HFFc6 (cell line): ENCODE data around the gene PITPNM1. TPM values are rescaled to one million over a fixed set of nuclear protein-coding genes. Genes with fewer than 3 reads are reported as not detected.

Experiments
- DNase-seq: peaks from one replicate; pipeline ENCODE4 v3.0.0-alpha.2; 2018
- H3K27ac Mint-ChIP-seq: 2 replicates; pipeline ENCODE4 v1.8.0; 2020; ENCODE audit warnings: mild to moderate bottlenecking, mixed read lengths
- H3K27me3 Mint-ChIP-seq: 2 replicates; pipeline ENCODE4 v1.8.0; 2021; ENCODE audit warnings: mild to moderate bottlenecking, moderate library complexity, mixed read lengths; ENCODE audit not compliant: insufficient read depth
- H3K36me3 Mint-ChIP-seq: 2 replicates; pipeline ENCODE4 v1.8.0; 2021; ENCODE audit warnings: low read depth, mixed read lengths
- H3K4me1 Mint-ChIP-seq: 2 replicates; pipeline ENCODE4 v1.8.0; 2020; ENCODE audit warnings: low read depth, mixed read lengths
- H3K4me3 Mint-ChIP-seq: 2 replicates; pipeline ENCODE4 v1.8.0; 2020; ENCODE audit warnings: mild to moderate bottlenecking, moderate library complexity, mixed read lengths
- H3K9me3 Mint-ChIP-seq: 2 replicates; pipeline ENCODE4 v1.8.0; 2020; ENCODE audit warnings: mild to moderate bottlenecking, mixed read lengths
- total RNA-seq, 6 experiments: library from RNA; stranded (reverse); fragmentation: NEBNext Ultra II Directional; extraction: Animal tissue kit (Norgen Biotek cat#: 25700); gene quantifications; 2 replicates in 1 of 6; 3 replicates in 5 of 6; pipeline ENCODE4 v1.2.3, GENCODE V29; 2021
- TF ChIP-seq, protein P1 (sequence below): fragments of 200-600 bp; sonication (generic); IDR thresholded peaks from 2 replicates; pipeline ENCODE4 v1.5.0; 2021; ENCODE audit warnings: antibody characterized with exemption, mild to moderate bottlenecking

PITPNM1 gene
- total RNA-seq, 6 experiments from 2014 or later: 19.6 to 30.3 (median 23.5) TPM

DNA sequence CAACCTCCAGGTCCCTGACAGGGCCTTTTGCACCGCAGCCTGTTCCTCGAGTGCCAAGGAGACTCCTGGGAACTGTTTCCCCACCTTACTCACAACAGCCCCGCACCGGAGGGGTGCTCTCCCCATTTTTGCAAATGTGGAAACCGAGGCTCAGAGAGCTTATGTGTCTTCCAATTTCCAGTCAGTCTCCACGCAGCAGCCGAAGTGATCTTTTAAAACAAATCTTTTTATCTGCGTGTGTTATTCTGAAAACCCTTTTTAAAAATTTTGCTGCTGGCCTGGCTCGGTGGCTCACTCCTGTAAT is 35.7 kb downstream of the PITPNM1 start:
- Mint-ChIP-seq H3K27me3 (peaks cover 4% of the 10 kb centered on the region), H3K9me3 (no peaks in the 10 kb centered on the region), H3K4me1 (peaks cover 12% of the 10 kb centered on the region; the same call in 1 of the 2 replicates), H3K4me3 (peak overlapping the region; percentile 87), H3K36me3 (peaks cover 4% of the 10 kb centered on the region; the same call in 1 of the 2 replicates), H3K27ac (peak overlapping the region; percentile 77)
- TF ChIP-seq, protein P1, sequence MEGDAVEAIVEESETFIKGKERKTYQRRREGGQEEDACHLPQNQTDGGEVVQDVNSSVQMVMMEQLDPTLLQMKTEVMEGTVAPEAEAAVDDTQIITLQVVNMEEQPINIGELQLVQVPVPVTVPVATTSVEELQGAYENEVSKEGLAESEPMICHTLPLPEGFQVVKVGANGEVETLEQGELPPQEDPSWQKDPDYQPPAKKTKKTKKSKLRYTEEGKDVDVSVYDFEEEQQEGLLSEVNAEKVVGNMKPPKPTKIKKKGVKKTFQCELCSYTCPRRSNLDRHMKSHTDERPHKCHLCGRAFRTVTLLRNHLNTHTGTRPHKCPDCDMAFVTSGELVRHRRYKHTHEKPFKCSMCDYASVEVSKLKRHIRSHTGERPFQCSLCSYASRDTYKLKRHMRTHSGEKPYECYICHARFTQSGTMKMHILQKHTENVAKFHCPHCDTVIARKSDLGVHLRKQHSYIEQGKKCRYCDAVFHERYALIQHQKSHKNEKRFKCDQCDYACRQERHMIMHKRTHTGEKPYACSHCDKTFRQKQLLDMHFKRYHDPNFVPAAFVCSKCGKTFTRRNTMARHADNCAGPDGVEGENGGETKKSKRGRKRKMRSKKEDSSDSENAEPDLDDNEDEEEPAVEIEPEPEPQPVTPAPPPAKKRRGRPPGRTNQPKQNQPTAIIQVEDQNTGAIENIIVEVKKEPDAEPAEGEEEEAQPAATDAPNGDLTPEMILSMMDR: no peak; the same call in 1 of the 2 replicates
- DNase-seq: no peak

DNA sequence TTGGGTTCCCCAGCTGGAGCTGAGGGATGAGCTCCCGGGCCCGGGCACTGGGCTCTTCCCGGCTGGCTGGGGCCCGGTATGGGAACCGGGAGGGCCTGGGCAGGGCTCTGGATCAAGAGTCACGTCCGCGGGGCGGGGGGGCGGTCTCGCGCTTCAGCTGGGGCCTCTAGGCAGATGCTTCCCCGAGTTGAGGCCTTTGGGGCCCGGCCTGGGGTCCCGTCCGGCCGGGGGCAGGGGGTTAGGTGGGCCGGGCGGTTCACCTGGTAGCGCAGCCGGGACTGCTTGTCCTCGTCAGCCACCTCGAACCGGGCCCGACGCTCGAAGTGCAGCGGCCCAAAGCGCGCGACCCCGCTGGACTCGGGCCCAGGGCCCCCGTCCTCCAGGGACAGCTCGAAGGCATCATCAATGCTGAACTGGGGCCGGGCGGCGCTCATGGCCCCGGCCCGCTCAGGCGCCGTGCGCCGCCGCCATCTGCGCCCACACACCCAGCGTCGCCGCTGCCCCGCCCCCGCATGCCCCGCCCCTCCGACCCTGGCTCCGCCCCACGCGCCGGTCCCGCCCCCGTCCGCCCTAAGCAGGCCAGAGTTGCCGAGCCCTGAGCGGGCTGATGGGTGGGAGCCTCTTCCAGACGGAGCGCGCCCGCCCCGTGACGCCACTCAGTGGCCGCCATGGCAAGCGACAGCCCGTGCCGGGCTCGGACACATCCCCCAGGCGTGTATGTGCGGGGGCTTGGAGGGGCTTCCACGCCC is 36.2 kb downstream of the PITPNM1 start, which contains the start of gene TMEM134:
TMEM134 (minus strand) TSS at position 493 of the 749 bp plus-strand sequence; CDS start at position 434, 59 bp downstream.
- H3K27ac Mint-ChIP-seq: peak within 1 kb of the TSS; percentile 77
- DNase-seq: peak; percentile 87
- peaks cover 4% of the 10 kb centered on the region; the same call in 1 of the 2 replicates for H3K36me3 Mint-ChIP-seq
- peaks cover 3% of the 10 kb centered on the region for H3K27me3 Mint-ChIP-seq
- TF ChIP-seq, protein P1: peak; percentile 64
- H3K4me1 Mint-ChIP-seq: peaks cover 12% of the 10 kb centered on the region; the same call in 1 of the 2 replicates
- no peaks in the 10 kb centered on the region for H3K9me3 Mint-ChIP-seq
- peak within 1 kb of the TSS; percentile 87 for H3K4me3 Mint-ChIP-seq

DNA sequence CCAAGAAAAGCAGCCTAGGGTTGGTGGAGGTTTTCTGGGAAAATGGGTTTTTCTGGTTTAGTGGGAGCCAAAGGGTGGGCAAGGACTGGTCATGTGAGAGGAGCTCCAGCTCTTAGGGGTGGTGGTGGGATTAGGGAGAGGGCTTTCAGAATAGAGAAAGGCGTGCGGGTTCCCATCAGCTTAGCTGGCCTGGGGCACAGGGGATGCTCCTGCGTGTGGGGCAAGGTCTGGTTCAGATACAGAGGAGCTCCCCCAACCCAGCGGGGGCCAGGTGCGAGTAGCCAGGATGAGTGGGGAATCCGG is 36.8 kb downstream of the PITPNM1 start:
- peaks cover 4% of the 10 kb centered on the region; the same call in 1 of the 2 replicates for H3K36me3 Mint-ChIP-seq
- no peak for DNase-seq
- peaks cover 3% of the 10 kb centered on the region for H3K27me3 Mint-ChIP-seq
- peaks cover 12% of the 10 kb centered on the region; the same call in 1 of the 2 replicates for H3K4me1 Mint-ChIP-seq
- no peaks in the 10 kb centered on the region for H3K9me3 Mint-ChIP-seq
- TF ChIP-seq, protein P1: no peak
- peak overlapping the region; percentile 70 for H3K27ac Mint-ChIP-seq
- H3K4me3 Mint-ChIP-seq: peak overlapping the region; percentile 87

DNA sequence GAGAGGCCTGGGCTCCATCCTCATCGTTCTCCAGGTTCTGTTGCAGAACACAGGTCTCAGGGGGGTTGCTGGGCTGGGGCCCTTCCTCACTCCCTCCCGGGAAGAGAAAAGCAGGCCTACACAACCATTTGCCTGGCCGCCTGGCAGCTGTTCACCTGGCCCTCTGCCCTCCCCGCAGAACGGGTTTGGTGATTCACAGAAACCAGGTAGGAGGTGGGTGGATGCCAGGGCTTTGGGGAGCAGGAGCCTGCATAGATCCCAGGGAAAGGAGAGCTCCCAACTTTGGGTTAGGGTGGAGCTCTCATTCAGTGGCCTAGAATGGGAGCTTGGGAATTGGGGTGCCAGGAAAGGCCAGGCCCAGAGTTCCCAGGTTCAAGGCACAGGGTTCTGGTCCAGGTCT is 37.1 kb downstream of the PITPNM1 start:
- Mint-ChIP-seq H3K27me3 (peaks cover 1% of the 10 kb centered on the region; the same call in 1 of the 2 replicates), H3K4me1 (peaks cover 12% of the 10 kb centered on the region; the same call in 1 of the 2 replicates), H3K4me3 (peak overlapping the region; percentile 87), H3K9me3 (no peaks in the 10 kb centered on the region), H3K36me3 (peaks cover 4% of the 10 kb centered on the region; the same call in 1 of the 2 replicates), H3K27ac (peak overlapping the region; percentile 70)
- TF ChIP-seq, protein P1: no peak
- DNase-seq: no peak

DNA sequence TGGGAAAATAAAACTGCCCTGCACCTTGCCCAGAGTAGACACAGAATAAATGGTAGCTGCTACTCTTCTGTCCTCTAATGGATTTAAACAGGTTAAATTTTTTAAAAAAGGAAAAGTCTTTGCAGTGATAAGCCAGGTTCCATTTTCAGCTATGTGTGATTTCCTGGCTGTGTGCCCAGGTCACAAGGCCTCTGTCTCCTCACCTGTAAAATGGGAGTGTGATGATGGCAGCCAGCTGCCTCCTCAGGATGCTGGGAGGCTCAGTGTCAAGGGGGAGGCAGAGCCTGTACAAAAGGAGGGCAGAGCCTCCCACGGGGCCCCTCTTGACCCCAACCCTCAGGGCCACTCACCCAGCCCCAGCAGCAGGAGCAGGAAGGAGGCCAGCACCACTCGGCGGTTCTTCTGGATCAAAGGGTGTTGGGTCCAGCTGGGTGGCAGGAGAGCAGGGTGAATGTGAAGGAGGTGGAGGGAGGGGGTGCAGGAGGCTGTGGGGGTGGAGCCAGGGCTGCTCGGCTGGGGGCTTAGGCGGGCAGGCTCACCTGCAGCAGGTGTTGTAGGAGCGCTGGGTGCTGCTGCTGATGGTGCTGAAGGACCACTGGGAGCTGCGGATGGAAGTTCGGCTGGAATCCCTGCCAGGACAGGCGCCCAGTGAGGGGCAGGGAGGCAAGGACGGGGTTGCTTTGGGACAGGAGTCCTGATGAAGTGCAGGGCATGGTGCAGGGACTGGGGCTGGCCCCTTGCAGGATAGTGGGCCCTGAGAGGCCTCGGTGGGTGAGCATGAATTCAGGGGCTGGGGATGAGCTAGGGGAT is 38.0 kb downstream of the PITPNM1 start:
- Mint-ChIP-seq H3K9me3 (no peaks in the 10 kb centered on the region), H3K4me1 (peaks cover 12% of the 10 kb centered on the region; the same call in 1 of the 2 replicates), H3K36me3 (peaks cover 4% of the 10 kb centered on the region; the same call in 1 of the 2 replicates), H3K4me3 (peak overlapping the region; percentile 87; the same call in 1 of the 2 replicates), H3K27me3 (no peaks in the 10 kb centered on the region; the same call in 1 of the 2 replicates), H3K27ac (peak overlapping the region; percentile 7; the same call in 1 of the 2 replicates)
- TF ChIP-seq, protein P1: no peak
- DNase-seq: no peak
